Right lobe of liver (tissue), 4 donors: ENCODE results near the gene SUFU.

Source experiments
- POLR2A ChIP-seq: fragments of 450-650 bp; IDR thresholded peaks from one replicate; pipeline ENCODE4 v1.6.1; 2017; ENCODE audit warnings: antibody characterized with exemption, mild to moderate bottlenecking
- TF ChIP-seq, protein P1 (sequence below), 4 donors: fragments of 200-600 bp in 3 of 4; fragments of 450-650 bp in 1 of 4; IDR thresholded peaks; one replicate each; pipeline versions ENCODE4 v1.5.1 to v1.8.0; 2016 to 2022; ENCODE audit warnings: antibody characterized with exemption in 4 of 4, mild to moderate bottlenecking in 2 of 4
- donor health status: DM: no; HTN: no; CAD: no.
- donor health status: DM: no; HTN: no; CAD: no.
- donor health status: DM: no; HTN: yes; CAD: no.

DNA sequence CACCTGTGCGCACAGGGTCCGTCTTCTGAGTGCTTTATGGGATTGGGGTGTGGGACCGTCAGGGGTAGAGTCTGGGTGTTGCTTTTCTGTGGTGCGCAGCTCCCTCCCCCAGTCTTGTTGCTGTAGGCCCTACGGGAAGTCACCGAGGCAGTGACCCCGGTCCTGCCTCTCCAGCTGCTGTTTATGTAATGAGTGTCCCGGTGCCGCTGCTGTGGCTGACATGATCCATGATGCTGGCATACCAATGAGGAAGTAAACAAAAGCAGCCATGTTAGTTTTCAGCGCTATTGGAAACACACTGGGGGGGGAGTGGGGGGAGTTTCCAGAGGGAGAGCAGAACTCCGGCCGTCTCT lies 141.6 kb downstream of the SUFU start:
- TF ChIP-seq, protein P1, sequence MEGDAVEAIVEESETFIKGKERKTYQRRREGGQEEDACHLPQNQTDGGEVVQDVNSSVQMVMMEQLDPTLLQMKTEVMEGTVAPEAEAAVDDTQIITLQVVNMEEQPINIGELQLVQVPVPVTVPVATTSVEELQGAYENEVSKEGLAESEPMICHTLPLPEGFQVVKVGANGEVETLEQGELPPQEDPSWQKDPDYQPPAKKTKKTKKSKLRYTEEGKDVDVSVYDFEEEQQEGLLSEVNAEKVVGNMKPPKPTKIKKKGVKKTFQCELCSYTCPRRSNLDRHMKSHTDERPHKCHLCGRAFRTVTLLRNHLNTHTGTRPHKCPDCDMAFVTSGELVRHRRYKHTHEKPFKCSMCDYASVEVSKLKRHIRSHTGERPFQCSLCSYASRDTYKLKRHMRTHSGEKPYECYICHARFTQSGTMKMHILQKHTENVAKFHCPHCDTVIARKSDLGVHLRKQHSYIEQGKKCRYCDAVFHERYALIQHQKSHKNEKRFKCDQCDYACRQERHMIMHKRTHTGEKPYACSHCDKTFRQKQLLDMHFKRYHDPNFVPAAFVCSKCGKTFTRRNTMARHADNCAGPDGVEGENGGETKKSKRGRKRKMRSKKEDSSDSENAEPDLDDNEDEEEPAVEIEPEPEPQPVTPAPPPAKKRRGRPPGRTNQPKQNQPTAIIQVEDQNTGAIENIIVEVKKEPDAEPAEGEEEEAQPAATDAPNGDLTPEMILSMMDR (IDR thresholded peaks at IDR 0.05), result no peak
- TF ChIP-seq POLR2A, result peak; percentile 55
